M059J (cell line): Measurements from ENCODE around the gene NTPCR. TPM values are rescaled to one million over a fixed set of nuclear protein-coding genes. Genes with fewer than 3 reads are reported as not detected.
A peak's percentile ranks its signal among the peaks of the same experiment; 100 is the strongest.

Experiments
- DNase-seq: peaks from one replicate; pipeline ENCODE4 v3.0.0-alpha.2; 2012; ENCODE audit warnings: low read depth
- total RNA-seq: library from RNA; depleted of rRNA; stranded (reverse); fragments of >200 nt; shearing (Covaris generic); gene quantifications from 2 replicates; pipeline ENCODE4 v1.2.3, GENCODE V29; 2014

NTPCR gene
- total RNA-seq, 1 experiment from 2014 or later: 92.3 TPM

- peak; percentile 58 for DNase-seq
Observed at GRCh38 chr1:232962761-232963745, 12.6 kb downstream of the NTPCR start.

- no peak for DNase-seq
Observed at GRCh38 chr1:232964601-232965000, 14.2 kb downstream of the NTPCR start.

GRCh38 chr1:232965124-232965911, 14.9 kb downstream of the NTPCR start:
- DNase-seq: no peak

GRCh38 chr1:232965912-232966217, 15.5 kb downstream of the NTPCR start:
- DNase-seq: no peak

GRCh38 chr1:232966663-232967062, 16.3 kb downstream of the NTPCR start:
- DNase-seq: no peak

- DNase-seq: no peak
Observed at GRCh38 chr1:232968391-232968790, 18.0 kb downstream of the NTPCR start.

- DNase-seq: peak; percentile 86
Observed at GRCh38 chr1:232968965-232969364, 18.6 kb downstream of the NTPCR start.

- no peak for DNase-seq
Observed at GRCh38 chr1:232969799-232970198, 19.4 kb downstream of the NTPCR start.

- no peak for DNase-seq
Observed at GRCh38 chr1:232970508-232970907, 20.1 kb downstream of the NTPCR start.

GRCh38 chr1:232973652-232974611, 23.5 kb downstream of the NTPCR start:
- no peak for DNase-seq

GRCh38 chr1:232974971-232975370, 24.6 kb downstream of the NTPCR start:
- DNase-seq: peak; percentile 90

GRCh38 chr1:232978091-232978634, 27.8 kb downstream of the NTPCR start:
- DNase-seq: peak; percentile 90

- peak; percentile 26 for DNase-seq
Observed at GRCh38 chr1:232978815-232979214, 28.4 kb downstream of the NTPCR start.

- DNase-seq: no peak
Observed at GRCh38 chr1:232979558-232979957, 29.1 kb downstream of the NTPCR start.

- DNase-seq: peak; percentile 54
Observed at GRCh38 chr1:232980355-232980978, 30.1 kb downstream of the NTPCR start.

- DNase-seq: no peak
Observed at GRCh38 chr1:232980986-232981560, 30.7 kb downstream of the NTPCR start.

- peak; percentile 98 for DNase-seq
Observed at GRCh38 chr1:232982238-232982944, 32.0 kb downstream of the NTPCR start.

- DNase-seq: no peak
Observed at GRCh38 chr1:232983375-232983774, 33.0 kb downstream of the NTPCR start.

- no peak for DNase-seq
Observed at GRCh38 chr1:232983817-232984567, 33.6 kb downstream of the NTPCR start.
